ENCODE results near the gene SHISAL2B.

- TF ChIP-seq RAD21 (IDR thresholded peaks at IDR 0.05) (no peak), CTCF (IDR thresholded peaks at IDR 0.05; ENCODE audit: low read depth, low read length, missing input control) (no peak), TAF1 (conservative IDR thresholded peaks at IDR 0.05) (no peak), ZBTB33 (IDR thresholded peaks at IDR 0.05) (no peak), EGR1 (IDR thresholded peaks at IDR 0.05; ENCODE audit: low read depth in 2 of 2) (no peak), GABPA (IDR thresholded peaks at IDR 0.05 in 1 of 2, conservative IDR thresholded peaks at IDR 0.05 in 1 of 2) (no peak), SP1 (IDR thresholded peaks at IDR 0.05) (no peak), REST (IDR thresholded peaks at IDR 0.05) (no peak), ATF3 (IDR thresholded peaks at IDR 0.05) (no peak), YY1 (IDR thresholded peaks at IDR 0.05) (no peak), JUND (IDR thresholded peaks at IDR 0.05) (no peak)
Measured at GRCh38 chr5:64722588-64722987, 32.3 kb downstream of the SHISAL2B start.
